HG03103 (cell line): Measurements from ENCODE around the gene PNPLA6.
"Not testable (repeated sequence)": the region's sequence is repeated elsewhere in the genome, so short reads cannot be mapped to it uniquely, and the experiment has no call there.

Source experiments
- ATAC-seq: cut with Tn5 transposase; IDR thresholded peaks from one replicate; pipeline ENCODE4 v1.9.1; 2021; ENCODE audit warnings: low read depth; ENCODE audit not compliant: unreplicated experiment

Gene PNPLA6

GRCh38 chr19:7550987-7551761 lies 15.7 kb downstream of the PNPLA6 start:
- ATAC-seq: no peak

GRCh38 chr19:7552781-7553180 lies 17.3 kb downstream of the PNPLA6 start:
- no peak for ATAC-seq

DNA sequence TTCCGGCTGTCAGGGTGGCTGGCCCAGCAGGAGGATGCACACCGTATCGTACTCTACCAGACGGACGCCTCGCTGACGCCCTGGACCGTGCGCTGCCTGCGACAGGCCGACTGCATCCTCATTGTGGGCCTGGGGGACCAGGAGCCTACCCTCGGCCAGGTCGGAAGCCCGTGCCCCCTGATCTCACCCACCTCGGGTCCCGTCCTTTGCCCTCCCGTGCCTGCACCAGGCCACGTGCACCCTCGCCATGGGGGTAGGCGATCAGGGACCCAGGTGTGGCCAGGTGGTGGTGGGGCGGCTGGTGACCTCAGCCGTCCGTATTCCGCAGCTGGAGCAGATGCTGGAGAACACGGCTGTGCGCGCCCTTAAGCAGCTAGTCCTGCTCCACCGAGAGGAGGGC lies 19.0 kb downstream of the PNPLA6 start:
- ATAC-seq: no peak

GRCh38 chr19:7554990-7555864 lies 19.7 kb downstream of the PNPLA6 start:
- ATAC-seq: no peak

GRCh38 chr19:7556696-7557315 lies 21.3 kb downstream of the PNPLA6 start:
- no peak for ATAC-seq

DNA sequence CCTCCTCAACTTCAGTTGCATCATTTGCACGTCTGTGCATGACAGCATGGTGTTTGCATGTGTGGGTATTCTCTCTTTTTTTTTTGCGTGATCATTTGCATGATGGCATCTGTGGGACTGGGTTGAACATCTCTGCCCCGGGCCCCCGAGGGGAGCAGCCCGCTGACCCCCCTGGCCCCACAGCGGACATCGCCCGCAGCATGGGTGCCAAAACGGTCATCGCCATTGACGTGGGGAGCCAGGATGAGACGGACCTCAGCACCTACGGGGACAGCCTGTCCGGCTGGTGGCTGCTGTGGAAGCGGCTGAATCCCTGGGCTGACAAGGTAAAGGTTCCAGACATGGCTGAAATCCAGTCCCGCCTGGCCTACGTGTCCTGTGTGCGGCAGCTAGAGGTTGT lies 23.1 kb downstream of the PNPLA6 start:
- no peak for ATAC-seq

- no peak for ATAC-seq
Observed at GRCh38 chr19:7559102-7559501, 23.6 kb downstream of the PNPLA6 start.

- no peak for ATAC-seq
Observed at GRCh38 chr19:7560255-7560654, 24.7 kb downstream of the PNPLA6 start.

GRCh38 chr19:7561325-7561724 lies 25.8 kb downstream of the PNPLA6 start:
- ATAC-seq: no peak

GRCh38 chr19:7562646-7563393 lies 27.3 kb downstream of the PNPLA6 start:
- ATAC-seq: no peak

GRCh38 chr19:7564866-7565265 lies 29.3 kb downstream of the PNPLA6 start:
- no peak for ATAC-seq

DNA sequence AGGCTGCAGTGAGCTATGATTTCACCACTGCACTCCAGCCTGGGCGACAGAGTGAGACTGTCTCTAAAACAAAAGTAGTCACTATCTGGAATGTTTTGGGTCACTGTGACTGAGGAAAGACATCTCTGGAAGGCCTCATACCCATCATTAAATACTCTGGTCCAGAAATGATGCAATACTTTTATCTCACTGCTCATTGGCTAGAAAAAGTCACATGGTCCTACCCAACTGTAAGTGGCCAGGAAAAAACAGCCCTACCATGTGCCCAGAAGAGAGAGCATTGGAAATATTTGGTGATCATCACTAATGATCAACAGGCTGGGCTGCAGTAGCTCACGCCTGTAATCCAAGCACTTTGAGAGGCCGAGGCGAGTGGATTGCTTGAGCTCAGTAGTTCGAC lies 29.8 kb downstream of the PNPLA6 start:
- ATAC-seq: no peak

DNA sequence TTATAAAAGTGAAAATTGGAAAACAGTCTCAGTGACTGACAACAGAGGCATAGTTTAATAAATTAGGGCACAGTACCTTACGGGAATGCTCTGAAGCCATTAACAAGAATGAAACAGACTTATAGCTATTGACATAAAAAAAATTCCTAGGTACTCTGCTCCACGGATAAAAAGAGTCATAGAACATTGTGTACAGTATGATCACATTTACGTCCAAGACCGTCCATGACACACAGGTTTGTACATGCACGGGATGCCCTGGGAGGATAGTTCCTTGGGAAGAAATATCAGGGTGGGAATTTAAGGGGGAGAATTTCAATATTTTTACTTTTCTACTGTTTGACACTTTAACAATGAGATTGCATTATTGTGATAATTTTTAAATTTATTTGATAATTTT lies 35.2 kb downstream of the PNPLA6 start:
- ATAC-seq: no peak

GRCh38 chr19:7575434-7576040 lies 40.0 kb downstream of the PNPLA6 start:
- ATAC-seq: no peak

DNA sequence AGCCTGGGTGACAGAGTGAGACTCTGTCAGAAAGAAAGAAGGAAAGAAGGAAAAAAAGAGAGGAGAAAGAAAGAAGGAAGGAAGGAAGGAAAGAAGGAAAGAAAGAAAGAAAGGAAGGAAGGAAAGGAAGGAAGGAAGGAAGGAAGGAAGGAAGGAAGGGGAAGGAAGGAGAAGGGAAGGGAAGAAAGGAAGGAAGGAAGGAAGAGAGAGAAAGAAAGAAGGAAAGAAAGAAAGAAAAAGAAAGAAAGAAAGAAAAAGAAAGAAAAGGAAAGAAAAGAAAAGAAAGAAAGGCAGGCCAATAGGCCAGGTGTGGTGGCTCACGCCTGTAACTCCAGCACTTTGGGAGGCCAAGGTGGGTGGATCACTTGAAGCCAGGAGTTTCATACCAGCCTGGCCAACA lies 41.9 kb downstream of the PNPLA6 start:
- ATAC-seq: not testable (repeated sequence)

DNA sequence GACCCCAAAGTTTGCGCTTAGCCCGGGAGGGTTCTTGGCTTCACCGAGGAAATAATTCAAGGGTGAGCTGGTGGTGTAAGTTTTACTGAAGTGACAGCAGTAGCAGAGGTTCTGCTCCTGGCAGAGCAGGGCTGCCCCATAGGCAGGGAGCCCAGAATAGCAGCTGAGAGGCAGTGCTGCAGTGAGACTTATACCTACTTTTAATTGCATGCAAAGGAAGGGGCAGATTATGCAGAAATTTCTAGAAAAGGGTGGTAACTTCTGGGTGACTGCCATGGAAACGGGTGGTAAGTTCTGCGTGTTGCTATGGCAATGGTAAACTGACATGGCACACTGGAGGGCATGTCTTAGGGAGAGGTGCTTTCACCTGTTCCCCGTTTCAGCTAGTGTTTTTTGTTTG lies 42.6 kb downstream of the PNPLA6 start:
- no peak for ATAC-seq

DNA sequence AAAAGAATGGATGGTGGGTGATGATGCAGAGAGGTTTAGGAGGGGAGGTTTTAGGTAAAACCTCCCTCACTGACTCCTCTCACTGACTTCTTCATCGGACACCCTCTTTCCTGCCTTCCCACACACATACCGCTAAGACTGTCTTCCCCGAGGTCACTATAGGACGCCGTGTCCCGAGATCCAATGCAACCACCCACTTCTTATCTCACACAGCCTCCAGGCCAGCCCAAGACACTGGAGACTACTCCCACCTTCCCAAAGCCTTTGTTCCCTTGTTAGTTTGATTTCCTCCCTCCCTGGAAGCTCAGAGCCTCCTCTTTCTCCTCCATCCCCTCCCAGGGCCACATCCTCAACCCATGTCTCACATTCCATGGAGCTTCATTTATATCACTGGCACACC lies 43.7 kb downstream of the PNPLA6 start:
- ATAC-seq: no peak

- no peak for ATAC-seq
Observed at GRCh38 chr19:7582446-7582845, 46.9 kb downstream of the PNPLA6 start.

DNA sequence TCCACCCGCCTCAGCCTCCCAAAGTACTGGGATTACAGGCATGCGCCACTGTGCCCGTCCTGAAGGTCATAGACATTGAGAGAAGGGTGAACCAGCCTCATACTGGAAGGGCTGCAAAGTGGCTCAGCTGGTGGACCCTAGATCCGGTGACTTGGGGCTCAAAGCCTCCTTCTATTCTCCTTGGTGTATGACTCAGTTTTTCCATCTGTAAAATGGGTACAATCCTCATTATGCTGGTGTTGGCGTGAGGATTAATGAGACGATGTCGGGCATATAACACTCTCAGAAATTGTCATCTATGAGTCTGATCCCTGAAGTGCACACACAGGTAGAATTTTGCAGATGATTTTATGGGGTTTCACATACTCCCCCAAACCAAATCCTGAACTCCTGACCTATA lies 54.3 kb downstream of the PNPLA6 start:
- no peak for ATAC-seq

GRCh38 chr19:7590256-7590655 lies 54.7 kb downstream of the PNPLA6 start:
- no peak for ATAC-seq
